Left forelimb (tissue), 1 donor: ENCODE data around the gene FOXO1.
"Not testable (repeated sequence)": the region's sequence is repeated elsewhere in the genome, so short reads cannot be mapped to it uniquely, and the experiment has no call there.

ENCODE experiments used
- DNase-seq: peaks from one replicate; pipeline ENCODE4 v3.0.0-alpha.2; 2018; ENCODE audit warnings: low spot score

FOXO1 gene

GRCh38 chr13:40666045-40666932, at the start of gene FOXO1:
Gene FOXO1 (minus strand): TSS chr13:40666641. CDS start chr13:40666212, 429 bp downstream.
- peak; percentile 92 for DNase-seq

GRCh38 chr13:40714433-40714832, 48.0 kb upstream of the FOXO1 start:
- DNase-seq, result not testable (repeated sequence)

- DNase-seq, result no peak
These were observed 40.0 kb upstream of the FOXO1 start for GRCh38 chr13:40706439-40706838.

- no peak for DNase-seq
These were observed 31.3 kb upstream of the FOXO1 start for GRCh38 chr13:40697711-40698110.

GRCh38 chr13:40694426-40694825, 28.0 kb upstream of the FOXO1 start:
- no peak for DNase-seq

- DNase-seq, result no peak
These were observed 26.5 kb upstream of the FOXO1 start for GRCh38 chr13:40692946-40693345.

- DNase-seq, result no peak
These were observed 22.3 kb upstream of the FOXO1 start for GRCh38 chr13:40688781-40689180.

- DNase-seq, result no peak
These were observed 16.2 kb upstream of the FOXO1 start for GRCh38 chr13:40682449-40683240.

GRCh38 chr13:40681341-40682146, 15.1 kb upstream of the FOXO1 start:
- no peak for DNase-seq

GRCh38 chr13:40680659-40681323, 14.3 kb upstream of the FOXO1 start:
- DNase-seq, result no peak

- no peak for DNase-seq
These were observed 13.1 kb upstream of the FOXO1 start for GRCh38 chr13:40679480-40679985.

- no peak for DNase-seq
These were observed 10.6 kb upstream of the FOXO1 start for GRCh38 chr13:40677064-40677463.

GRCh38 chr13:40676007-40676406, 9.6 kb upstream of the FOXO1 start:
- no peak for DNase-seq

GRCh38 chr13:40673414-40673813, 7.0 kb upstream of the FOXO1 start:
- DNase-seq, result no peak

- no peak for DNase-seq
These were observed 6.4 kb upstream of the FOXO1 start for GRCh38 chr13:40672765-40673397.

- DNase-seq, result no peak
These were observed 5.7 kb upstream of the FOXO1 start for GRCh38 chr13:40671956-40672764.

- DNase-seq, result no peak
These were observed 3.9 kb upstream of the FOXO1 start for GRCh38 chr13:40670307-40670706.

GRCh38 chr13:40668335-40668734, 1.9 kb upstream of the FOXO1 start:
- DNase-seq, result peak; percentile 68

GRCh38 chr13:40667622-40667978, 1.2 kb upstream of the FOXO1 start:
- DNase-seq, result no peak
